ENCODE measurements around the gene MED27.

Gene MED27

DNA sequence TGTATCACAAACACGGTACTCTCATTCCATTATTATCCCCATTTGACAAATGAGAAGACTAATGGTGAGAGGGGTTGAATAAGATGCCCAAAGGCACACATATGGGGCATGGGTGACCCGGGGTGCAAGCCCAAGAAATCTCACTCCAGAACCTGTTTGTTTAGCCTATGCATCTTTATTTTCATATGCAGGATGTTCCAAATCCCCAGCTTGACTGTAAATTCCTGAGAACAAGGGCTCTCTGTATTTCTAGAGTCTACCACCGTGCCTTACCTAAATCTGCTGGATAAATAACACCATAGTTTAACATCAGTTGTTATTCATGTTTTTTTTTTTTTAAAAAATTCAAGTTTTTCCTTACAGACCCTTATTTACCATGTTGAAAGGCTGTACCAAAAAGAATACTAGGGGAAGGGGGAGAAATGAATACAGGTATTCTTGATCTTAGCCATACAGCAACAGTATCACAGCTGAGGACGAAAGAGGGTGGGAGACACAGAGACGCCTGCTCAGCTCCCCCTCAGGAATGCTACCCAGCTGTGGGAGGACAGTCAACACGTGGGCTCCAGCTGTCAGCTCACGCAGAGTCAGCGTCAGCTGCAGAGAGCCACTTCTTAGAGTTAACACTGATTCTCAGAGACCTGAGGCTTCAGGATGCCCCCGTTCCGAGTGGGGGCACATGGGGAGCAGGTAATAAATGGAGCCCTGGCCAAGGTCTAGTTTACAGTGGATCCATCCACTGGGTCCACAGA is 86.6 kb downstream of the MED27 start:
- no peak for DNase-seq

DNA sequence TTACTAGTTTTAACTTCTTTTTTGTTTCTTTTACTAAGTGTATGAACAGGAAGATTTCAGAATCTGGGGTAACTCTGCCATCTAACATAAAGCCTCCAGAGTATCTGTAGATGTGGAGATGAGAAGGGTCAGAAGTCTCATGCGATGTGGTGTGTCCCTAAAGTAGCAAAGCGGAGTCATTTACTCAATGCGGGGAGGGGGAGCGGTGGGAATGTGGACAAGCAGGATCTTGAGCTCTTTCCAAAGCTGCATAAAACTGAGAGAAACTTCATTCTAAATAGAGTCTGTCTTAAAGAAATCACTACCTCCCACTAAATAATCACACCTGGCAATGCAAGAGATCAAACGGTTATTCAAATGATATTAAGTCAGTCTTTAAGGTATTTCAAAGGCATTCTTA is 92.4 kb downstream of the MED27 start:
- no peak for DNase-seq

DNA sequence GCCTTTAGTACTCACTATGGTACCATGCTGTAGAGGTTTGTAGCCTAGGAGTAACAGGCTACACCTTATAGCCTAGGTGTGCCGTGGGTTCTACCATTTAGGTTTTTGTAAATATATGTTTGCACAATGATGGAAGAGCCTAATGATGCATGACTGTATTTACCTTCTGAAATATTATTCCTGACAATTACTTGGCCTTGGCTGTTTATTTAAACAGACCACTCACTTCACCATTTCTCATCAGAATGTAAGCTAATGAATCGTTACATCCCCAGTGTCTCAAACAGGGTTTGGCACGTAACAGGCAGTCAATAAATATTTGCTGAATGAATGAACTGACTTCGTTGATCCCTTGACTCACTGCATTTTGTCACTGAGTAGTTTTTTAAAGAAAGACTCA is 93.1 kb downstream of the MED27 start:
- DNase-seq, result no peak

DNA sequence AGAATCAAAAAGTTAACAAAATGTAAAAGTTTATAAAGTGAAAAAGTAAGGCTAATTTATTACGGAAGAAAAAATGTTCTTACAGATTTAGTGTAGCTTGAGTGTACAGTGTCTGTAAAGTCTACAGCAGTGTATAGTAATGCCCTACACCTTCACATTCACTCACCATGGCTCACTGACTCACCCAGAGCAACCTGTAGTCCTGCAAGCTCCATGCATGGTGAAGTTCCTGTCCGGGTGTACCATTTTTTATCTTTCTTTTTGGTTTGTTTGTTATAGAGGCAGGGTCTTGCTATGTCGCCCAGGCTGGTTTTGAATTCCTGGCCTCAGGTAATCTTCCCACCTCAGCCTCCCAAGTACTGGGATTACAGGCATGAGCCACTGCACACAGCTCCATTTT is 93.6 kb downstream of the MED27 start:
- DNase-seq, result no peak

DNA sequence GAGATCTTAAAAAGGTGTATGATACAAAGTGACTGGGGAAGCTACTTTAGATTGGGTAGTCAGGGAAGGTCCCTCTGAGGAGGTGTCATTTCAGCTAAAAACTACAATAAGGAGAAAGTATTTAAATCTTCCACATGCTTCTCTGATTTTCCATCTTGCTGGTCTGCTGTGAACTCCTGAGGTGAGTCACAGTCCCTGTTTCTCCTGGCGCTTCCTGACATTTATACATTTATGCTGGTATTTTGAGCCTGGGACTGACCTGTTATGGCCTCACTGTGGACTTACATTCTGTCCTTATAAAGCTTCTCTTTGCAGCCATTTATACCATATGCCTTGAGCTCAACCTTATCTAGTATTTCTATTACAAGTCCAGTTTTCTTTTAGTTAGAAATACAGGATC is 95.1 kb downstream of the MED27 start:
- DNase-seq, result no peak

DNA sequence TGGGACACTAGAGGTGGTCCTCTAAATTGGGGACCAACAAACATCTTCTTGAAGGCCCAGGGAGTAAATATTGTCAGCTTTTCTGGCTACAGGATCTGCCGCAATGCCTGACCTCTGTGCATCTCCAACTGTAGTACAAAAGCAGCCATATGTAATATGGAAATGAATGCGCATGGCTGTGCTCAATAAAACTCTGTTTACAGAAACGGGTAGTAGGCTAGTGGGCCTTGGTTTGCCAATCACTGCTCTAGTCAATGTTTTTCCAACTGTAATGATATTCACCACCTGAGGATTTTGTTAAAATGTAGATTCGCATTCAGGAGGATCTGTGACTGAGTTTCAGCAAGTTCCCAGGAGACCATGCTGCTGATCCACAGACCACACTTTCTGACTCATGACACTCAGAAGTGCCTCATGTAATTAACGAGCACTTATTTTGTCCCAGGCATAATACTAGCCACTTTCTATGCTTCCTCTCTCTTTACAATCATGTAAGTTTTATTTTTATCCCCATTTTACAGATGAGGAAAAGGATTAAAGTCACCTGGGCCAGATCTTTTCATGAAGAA is 96.9 kb downstream of the MED27 start:
- DNase-seq, result no peak

DNA sequence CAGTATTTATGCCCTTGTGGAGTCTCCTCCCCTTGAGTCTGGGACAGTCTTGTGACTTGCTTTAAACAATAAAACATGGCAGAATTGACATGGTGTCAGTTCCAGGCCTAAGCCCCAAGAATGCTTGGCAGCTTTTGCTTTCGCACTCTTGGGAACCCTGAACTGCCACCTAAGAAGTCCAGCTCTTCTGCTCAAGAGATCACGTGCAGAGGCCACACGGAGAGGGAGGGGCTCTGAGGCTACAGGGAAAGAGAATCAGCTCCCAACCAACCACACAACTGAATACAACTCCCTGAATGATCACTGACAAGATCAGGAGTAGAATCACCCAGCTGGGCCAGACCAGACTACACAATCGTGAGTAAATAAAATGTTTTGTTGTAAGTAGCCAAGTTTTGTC is 97.6 kb downstream of the MED27 start:
- DNase-seq, result no peak

DNA sequence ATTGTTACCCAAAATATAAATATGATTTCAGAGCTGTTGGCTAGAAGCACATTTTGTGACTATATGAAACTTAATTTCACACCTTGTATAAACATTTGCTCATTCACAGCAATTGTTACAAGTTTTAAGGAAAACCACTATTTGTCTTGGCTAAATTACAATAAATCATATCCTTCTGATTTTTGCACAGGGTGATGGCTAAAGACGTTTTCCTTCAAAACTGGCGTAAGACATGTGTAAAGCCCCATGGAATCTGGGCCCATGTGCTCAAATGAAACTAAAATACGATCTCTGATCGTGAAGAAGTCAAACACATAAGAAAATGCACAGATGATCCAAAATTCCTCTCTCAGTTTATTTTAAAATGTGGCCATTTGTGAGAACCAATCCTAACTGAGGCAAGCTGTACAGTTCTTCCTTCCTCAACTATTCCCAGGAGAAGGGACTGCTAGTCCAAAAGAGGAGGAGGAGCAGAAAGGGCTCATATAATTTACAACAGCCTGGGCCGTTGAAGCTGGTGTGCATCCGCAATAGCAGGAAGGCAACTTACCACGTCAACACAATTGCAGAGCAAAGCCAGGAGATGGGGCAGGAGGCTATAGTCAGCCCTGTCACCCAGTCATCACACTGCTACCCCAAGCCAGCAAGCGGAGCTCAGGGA is 98.4 kb downstream of the MED27 start:
- no peak for DNase-seq

DNA sequence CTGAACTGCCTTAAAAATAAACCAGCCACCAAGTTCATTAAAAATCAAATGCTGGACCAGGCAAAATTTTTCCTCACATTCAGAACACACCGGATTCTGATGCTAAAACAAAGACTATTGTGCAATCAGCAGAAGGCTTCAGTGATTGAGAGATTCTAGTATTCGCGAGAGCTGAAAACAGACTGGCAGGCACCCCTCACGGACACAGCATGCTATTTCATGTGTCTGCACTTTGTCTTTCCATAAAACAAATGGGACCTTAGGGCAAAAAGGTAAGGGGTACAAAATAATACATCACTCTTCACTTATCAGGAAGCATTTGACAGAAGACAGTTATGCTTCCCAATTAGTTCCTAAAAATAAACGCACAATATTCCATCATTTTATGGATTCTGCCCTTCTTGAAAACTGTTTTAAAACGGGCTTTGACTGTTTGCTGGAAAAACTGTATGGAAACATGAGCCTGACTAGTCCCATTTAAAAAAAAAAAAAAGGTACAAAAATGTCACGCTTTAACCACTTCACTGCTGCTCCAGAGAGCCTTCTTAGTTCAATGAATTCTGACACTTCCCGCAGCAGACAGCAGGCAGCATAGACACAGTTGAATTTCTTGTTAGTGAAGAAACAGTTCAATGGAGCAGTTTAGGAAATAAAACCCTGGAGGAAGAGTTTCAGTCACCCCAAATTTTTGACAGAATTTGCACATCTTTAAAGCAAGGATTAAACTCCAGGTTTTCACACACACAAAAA is 99.2 kb downstream of the MED27 start:
- no peak for DNase-seq

DNA sequence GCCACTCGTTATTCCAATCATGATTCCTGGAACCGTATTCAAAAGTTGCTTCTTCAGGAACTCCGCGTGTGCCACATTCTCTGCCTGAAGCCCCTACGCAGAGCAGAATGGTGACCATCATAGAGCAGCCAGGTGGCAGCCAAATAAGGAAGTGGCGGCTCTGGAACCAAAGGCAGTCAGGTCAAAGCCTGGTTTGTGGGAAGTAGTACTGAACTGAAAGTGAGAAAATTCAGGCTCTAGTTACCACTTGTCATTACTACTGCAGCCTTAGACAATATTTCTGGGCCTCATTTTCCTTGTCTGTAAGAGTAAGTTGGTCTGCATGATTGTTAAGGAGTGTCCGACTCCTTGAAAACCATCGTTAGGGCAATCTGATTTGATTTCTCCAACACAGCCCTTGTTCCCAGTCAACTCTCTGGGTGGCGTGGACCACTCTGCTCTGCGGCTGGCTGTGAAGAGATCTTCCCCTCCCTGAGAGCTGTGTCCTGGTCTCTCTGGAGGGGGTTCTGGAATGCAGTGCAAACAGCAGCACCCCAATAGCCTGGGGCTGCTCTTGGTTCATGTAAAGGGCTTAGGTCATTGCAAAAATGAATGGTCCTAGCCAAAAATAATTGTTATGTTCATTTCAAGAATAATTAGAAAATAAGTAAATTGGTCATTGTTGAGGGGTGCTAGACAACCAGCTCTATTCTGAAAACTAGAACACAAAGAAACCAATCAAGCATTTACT is 102.4 kb downstream of the MED27 start:
- no peak for DNase-seq

DNA sequence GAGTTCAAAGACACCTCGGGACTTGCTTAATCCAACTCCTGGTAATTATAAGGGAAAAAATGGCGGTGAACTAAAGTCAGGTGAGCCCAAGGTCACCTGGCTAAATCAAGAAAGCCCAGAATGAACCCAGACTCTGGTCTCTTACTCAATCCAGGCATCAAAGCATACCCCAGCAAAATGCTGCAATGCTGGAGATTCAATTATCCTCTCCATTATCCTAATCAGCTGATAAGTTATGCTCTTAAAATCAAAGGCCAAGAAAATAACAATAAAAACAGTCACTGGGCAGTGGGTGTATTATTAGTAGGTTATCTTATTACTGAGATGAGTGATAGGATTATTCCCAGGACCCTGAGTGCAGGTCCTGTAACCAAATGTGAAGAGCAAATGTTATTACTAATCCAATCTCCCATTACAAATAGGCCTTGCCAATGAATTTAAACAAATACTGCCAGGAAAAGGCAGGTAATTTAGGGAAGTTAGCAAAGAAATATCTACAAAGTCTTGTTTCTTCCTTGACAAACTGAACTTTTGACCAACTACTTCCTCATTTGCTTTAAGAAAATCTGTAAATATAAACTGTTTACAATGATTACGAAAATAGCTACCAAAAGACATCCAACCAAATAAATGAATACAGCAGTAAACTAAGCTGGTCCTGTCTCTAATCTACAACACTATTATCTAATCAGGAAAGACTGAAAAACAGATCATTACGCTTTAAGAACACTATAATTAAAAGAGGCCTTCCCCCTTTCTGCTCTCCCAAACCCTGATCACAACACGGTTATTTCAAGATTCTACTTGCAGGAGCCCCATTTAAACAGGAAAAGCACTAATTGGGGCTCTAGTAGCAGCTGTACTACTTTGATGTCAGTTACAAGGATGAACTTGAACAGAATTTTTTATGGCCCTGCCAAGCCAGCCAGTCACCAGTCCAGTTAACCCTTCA is 103.2 kb downstream of the MED27 start:
- DNase-seq, result no peak

DNA sequence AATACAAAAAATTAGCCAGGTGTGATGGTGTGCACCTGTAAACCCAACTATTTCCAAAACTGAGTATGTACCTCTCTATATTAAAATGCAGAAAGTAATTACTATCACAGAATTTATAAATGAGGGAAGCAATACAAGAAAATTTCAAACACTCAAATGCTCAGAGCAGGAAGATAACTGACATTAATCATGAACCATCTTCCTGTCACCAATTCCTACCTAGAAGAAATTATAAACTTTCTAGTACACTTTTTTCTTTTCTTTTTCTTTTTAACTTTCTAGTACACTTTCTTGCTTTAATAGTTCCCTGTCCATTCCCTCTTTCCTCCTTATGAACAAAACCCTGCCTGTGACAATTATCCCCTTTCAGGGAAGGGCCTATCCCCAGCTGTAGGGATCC is 106.8 kb downstream of the MED27 start:
- no peak for DNase-seq

DNA sequence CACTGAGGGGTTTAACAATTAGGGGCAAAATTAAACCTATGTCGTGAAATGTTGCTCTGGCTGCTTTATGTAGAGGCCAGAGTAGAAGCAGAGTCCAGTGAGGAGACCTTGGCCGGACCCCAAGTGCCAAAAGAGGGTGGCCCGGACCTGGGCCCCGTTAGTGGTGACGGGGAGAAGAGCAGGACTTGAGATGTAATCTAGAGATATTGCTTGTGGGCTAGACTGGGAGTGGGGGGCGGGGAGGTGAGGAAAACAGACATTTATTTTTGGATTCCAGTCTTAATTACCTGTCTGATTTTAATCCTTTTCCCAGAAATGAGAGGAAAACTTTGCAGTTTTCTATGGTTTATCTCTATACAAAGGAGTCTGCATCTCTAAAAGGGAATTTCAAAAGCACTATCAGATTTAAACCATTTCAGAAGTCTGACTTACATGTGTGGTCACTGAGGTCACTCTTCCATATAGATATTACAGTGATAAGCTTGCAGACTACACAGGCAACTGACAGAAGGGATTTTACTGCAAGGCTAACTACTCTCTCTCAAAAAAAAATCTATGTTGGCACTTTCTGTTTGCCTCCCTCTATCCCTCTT is 108.1 kb downstream of the MED27 start:
- DNase-seq, result no peak

DNA sequence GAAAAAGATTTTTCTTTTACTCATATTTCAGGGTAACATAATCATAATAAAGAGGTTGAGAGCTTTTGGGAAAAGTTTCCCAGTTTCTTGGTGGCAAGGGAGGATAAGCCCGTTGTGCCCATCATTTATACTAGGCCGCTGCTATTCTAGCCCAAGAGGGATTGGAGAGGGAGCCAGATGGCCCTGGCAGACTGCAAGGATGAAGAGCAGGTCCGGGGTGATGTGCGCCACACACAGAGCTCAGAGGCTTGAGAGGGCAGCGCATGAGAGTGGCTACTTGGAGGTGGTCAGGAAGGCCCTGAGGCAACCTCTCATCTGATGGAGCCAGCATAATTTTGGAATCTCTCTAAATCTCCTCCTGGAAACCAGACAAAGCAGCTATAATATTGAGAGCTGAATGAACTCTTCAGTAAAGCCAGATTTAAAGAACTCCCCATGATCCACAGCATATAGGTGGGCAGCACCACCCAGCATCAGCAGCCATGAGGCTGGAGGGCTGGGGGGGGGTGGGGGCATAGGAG is 110.1 kb downstream of the MED27 start:
- DNase-seq, result no peak

DNA sequence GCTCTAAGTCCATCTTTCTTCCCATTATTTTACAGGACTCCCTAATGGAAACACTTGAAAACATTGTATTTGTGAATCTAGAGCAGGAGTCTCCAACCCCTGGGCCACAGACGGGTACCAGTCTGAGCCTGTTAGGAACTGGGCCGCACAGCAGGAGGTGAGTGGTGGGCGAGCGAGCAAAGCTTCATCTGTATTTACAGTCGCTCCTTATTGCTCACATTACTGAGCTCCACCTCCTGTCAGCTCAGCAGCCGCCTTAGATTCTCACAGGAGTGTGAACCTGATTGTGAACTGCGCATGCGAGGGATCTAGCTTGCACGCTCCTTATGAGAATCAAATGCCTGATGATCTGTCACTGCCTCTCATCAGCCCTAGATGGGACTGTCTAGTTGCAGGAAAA is 111.0 kb downstream of the MED27 start:
- DNase-seq, result no peak

DNA sequence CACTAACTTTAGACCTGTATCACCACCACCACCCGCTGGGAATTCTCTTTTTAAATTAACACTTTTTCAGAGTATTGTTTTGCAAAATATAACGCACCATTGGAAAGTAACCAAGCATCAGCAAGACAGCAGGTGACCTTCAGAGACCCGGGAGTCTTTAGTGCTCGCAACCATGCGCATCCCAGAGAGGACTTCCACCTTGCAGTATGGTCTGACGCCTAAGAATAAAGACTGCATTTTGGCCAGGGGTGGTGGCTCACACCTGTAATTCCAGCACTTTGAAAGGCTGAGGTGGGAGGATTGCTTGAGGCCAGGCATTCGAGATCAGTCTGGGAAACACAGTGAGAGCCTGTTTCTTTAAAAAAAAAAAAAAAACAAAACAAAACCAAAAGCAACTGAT is 113.8 kb downstream of the MED27 start:
- DNase-seq, result no peak

DNA sequence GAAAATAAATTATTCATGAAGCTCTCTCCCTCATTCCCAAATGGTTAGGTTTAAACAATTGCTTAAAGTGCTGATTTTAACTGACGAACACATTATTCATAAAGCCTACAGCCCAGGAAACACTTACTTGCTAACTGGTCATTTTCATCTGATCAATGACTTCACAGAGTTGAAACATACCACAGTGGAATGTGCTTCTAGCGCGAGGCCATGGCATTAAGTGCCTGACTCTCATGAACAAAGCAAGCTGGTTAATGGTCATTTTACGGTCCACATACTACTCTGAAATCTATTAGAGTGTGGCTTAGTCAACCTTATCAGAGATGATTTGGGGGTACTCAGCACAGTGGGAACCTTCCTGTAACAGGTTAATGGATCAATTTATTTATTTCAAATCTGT is 114.6 kb downstream of the MED27 start:
- DNase-seq, result no peak

DNA sequence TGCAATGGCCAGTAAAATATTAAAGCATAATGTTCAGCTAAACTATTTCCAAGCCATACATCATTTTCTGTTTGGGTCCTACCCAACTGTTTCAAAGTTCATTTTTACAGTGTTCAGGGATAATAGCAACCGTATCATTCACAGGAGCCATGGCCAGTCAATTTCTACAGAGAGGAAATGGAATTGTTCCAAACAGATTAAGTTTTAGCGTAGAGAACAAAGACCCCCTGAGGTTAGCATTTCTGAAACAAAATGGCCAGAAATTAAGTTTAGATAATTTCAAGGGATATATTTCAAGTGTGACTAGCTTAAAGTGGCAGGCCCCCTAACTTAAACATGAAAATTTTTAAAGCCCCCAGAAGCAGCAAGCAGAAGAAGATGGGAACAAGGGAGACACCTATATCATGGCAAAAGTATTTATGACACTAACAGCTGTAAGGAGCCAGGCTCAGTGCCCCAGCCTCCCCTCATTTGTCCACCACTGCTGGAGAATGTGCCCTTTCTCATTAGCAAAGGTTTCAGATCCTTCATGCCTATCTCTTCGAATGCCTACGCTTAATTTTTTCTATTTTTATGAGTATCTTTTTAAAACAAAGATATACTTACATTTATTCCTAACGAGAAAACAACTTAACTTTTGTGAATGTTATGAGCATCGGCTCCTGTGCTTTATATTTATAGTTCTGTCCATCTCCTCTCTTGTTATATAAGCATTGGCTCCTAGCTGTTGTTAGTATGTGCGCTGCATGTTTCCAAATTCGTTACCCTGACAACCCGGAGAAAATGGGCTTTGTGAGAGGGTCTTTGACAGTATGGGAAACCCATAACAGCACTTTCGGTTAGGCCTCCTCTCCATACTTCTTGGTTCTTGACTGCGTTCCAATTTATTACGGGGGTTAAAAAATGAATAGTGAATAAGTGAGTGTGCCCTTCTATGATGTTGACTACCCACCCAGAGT is 116.3 kb downstream of the MED27 start:
- no peak for DNase-seq

DNA sequence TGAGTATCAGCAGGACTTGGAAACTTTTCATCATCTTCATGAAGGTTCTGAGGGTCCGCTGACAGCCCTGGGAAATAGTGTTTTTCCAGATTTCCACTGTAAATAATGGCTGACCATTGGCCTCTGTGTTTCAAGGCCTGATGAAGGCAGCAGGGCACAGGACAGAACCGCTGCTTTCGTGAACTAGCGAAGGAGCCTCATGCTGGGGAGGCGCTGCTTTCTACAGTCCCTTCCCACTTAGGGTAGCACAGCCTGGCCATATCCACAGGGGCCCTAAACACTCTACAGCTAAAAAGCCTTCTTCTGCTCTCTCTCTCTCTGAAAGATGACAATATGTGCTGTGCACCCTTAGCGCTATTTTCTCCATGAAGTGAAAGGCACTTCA is 118.2 kb downstream of the MED27 start:
- DNase-seq, result no peak

All from activated CD4-positive, alpha-beta T cell treated with anti-CD3 and anti-CD28 coated beads for 4 hours (primary cell).